Lower leg skin (tissue), 4 donors: Measurements from ENCODE around the gene CAPZA1. TPM values are rescaled to one million over a fixed set of nuclear protein-coding genes. Genes with fewer than 3 reads are reported as not detected.

ENCODE experiments used
- DNase-seq, 2 donors: peaks; one replicate each; pipeline ENCODE4 v3.0.0-alpha.2; 2019; ENCODE audit warnings: low spot score in 2 of 2
- H3K4me3 ChIP-seq: fragments of 200-600 bp; sonication (generic); 2 replicates; pipeline ENCODE4 v1.5.1; 2017; ENCODE audit warnings: mild to moderate bottlenecking, low read depth; ENCODE audit not compliant: poor library complexity, severe bottlenecking
- POLR2A ChIP-seq, 2 donors: fragments of 450-650 bp; IDR thresholded peaks; one replicate each; pipeline ENCODE4 v1.6.1; 2016 to 2017; ENCODE audit warnings: antibody characterized with exemption in 2 of 2, mild to moderate bottlenecking in 1 of 2, moderate library complexity in 1 of 2
- WGBS, 2 donors: methylation state at CpG; one replicate each; pipeline ENCODE4 v1.1.5; 2018; 5-methylcytosine and 5-hydroxymethylcytosine counted together
- intact Hi-C: fragments of 100-400 bp; cut with DNase I; formaldehyde crosslinking; loops from one replicate; pipeline ENCODE4 v1.15.0; 2023; ENCODE audit warnings: low total_unique reads
- total RNA-seq, 4 donors: library from RNA; depleted of rRNA; stranded (reverse); fragments of >200 nt; gene quantifications; one replicate each; pipeline ENCODE4 v1.1.0, GENCODE V29; 2016
- TF ChIP-seq, protein P1 (sequence below), 3 donors: fragments of 450-650 bp; IDR thresholded peaks; one replicate each; pipeline ENCODE4 v1.5.1; 2016; ENCODE audit warnings: antibody characterized with exemption in 3 of 3, mild to moderate bottlenecking in 3 of 3, moderate library complexity in 2 of 3

CAPZA1 gene
- total RNA-seq, 4 donors from 2014 or later = 110 to 170 (median 144) TPM

DNA sequence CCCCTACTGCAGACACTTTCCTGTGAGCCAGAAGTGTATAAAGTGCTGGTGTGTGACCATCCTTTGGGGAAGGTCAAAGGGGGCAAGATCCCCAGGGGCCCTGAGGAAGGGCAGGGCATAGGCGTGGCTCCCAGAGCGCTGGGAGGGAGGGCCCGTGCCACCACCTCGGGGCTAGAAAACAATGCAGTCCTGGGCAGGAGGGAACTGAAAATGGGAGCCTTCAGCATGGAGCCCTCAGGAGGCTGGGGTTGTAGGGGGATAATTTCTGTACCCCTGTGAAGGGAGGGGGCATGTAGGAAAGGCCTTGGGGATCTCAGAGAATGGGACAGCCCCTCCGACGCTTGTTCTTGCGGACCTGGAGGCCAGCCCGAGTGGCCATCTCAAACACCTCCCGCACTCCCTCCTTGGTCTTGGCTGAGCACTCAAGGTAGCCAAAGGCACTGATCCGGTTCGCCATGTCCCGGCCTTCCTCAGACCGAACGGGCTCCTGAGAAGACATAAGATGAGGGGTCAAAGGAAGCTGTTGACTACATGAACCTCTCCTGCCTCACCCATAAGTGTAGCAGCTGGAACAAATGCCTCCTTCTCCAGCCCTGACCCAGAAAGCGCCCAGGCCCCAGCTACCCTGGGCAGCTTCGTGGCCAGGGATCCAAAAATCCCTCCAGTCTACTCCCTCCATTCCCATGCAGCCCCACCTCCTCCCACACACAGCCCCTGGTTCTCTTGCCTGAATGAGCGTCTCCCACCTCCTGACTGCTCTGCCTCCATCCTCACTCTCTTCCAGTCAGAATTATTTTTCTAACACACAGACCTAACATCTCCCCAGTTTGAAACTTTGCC is 81.8 kb downstream of the CAPZA1 start:
- H3K4me3 ChIP-seq = no peak overlapping the region
- intact Hi-C loops = loop anchor here (10.0 kb wide), 1 partner anchor 197 kb away; the partner anchor contains the start of gene WNT2B
- DNase-seq = no peak
- TF ChIP-seq, protein P1, sequence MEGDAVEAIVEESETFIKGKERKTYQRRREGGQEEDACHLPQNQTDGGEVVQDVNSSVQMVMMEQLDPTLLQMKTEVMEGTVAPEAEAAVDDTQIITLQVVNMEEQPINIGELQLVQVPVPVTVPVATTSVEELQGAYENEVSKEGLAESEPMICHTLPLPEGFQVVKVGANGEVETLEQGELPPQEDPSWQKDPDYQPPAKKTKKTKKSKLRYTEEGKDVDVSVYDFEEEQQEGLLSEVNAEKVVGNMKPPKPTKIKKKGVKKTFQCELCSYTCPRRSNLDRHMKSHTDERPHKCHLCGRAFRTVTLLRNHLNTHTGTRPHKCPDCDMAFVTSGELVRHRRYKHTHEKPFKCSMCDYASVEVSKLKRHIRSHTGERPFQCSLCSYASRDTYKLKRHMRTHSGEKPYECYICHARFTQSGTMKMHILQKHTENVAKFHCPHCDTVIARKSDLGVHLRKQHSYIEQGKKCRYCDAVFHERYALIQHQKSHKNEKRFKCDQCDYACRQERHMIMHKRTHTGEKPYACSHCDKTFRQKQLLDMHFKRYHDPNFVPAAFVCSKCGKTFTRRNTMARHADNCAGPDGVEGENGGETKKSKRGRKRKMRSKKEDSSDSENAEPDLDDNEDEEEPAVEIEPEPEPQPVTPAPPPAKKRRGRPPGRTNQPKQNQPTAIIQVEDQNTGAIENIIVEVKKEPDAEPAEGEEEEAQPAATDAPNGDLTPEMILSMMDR (IDR thresholded peaks at IDR 0.05) = no peak
- WGBS, 2 donors = 60 to 66% methylated on average over 17 of the region's 17 CpGs

DNA sequence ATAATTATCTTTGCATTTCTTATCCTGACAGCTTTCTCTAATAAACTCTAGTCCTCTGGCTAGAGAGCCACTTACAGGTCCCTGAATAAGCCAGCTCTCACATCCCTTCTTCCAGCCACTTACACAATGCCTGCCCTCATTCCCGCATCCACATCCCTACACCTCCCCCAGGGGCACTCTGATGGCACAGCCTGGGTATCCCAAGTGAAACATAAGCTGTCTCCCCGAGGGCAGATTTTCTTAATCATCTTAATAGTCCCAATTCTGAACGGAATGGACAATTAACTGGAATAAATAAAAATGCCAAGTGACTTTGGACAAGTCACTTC is 82.4 kb downstream of the CAPZA1 start:
- DNase-seq = no peak
- TF ChIP-seq POLR2A (IDR thresholded peaks at IDR 0.05) = no peak
- TF ChIP-seq, protein P1 (IDR thresholded peaks at IDR 0.05) = no peak
- 47 to 57% methylated on average over 3 of the region's 3 CpGs for WGBS, 2 donors
- intact Hi-C loops = loop anchor here (10.0 kb wide), 1 partner anchor 197 kb away; the partner anchor contains the start of gene WNT2B
- no peak overlapping the region for H3K4me3 ChIP-seq

DNA sequence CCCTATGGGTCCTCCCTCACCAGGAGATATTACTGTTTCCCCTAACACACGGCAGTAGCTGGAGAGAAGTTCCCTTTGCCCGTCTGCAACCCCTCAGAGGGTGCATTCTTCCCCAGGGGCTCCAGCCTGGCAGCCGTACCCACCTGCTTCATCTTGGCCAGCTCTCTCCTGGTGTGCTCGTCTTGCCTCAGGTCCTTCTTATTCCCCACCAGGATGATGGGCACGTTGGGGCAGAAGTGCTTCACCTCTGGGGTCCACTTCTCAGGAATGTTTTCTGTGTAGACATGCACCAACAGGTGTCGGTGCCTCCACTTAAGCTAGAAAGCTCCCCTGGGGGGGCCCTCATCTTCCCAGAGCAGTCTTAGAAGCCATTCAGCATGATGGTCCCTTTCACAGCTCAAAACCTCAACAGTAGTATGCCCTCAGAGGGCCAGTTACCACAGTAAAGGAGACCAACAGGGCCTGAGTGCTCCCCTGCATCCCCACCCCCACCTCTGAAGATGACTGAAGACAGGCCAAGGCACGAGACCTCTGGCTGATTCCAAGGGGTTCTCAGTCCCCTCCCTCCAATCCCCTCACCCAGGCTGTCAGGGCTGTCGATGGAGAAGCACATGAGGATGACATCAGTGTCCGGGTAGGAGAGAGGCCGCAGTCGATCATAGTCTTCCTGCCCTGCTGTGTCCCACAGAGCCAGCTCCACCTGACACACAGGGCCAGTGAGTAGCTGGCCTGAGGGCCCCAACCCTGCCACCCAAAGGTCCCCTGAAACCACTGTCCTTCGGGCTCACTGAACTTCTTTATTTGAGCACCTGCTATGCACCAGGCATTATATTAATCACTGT is 83.0 kb downstream of the CAPZA1 start:
- TF ChIP-seq, protein P1 (IDR thresholded peaks at IDR 0.05) = no peak
- TF ChIP-seq POLR2A (IDR thresholded peaks at IDR 0.05) = no peak
- no peak for DNase-seq
- WGBS, 2 donors = 63 to 68% methylated on average over 12 of the region's 12 CpGs
- intact Hi-C loops = loop anchor here (10.0 kb wide), 1 partner anchor 198 kb away; the partner anchor contains the start of gene WNT2B
- H3K4me3 ChIP-seq = no peak overlapping the region

DNA sequence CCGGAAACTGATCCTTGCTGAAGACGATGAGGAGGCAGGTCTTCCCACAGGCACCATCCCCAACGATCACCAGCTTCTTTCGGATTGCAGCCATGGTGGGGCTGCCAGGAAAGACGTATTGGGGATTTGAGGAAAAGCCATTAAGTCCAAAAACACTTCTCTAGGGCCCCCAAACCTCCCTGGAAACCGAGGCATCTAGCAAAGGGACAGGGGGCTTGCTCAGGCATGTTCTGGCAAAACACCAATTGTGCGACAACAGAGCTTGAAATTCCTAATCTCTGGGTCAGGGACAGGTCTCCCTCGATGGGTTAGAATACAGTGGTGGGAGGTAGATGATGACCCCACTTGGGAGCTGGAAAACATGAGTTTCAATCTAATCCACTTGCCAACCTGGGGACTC is 84.1 kb downstream of the CAPZA1 start:
- WGBS, 2 donors = 73 to 79% methylated on average over 8 of the region's 8 CpGs
- TF ChIP-seq, protein P1 (IDR thresholded peaks at IDR 0.05) = no peak
- no peak for TF ChIP-seq POLR2A (IDR thresholded peaks at IDR 0.05)
- intact Hi-C loops = loop anchor here (10.0 kb wide), 1 partner anchor 199 kb away; the partner anchor contains the start of gene WNT2B
- DNase-seq = no peak
- no peak overlapping the region for H3K4me3 ChIP-seq

DNA sequence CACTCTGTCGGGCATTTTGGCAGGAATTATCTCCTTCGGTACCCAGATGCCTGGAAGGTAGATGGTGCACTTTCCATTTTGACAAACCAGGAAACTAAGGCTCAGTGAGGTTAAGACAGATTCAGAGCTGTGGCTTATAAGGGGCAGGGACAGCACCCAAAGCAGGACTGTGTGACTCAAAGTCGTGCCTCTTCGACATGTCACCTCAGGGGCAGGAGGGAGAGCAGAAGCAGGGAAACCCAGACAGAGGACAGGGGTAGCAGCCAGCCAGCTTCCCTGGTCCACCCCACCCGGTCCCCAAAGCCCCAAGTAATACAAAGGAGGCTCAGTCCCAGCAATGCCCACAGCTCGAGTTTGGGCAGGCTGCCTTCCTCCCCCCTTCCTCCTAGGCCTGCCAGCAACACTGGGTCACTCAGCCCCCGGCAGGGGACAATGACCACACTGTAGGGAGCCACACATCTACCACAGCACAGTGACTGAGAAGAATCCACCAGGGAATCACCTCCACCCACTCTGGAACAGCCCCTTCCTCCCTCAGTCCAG is 84.8 kb downstream of the CAPZA1 start:
- WGBS, 2 donors = 17 to 18% methylated on average over 7 of the region's 7 CpGs
- no peak for DNase-seq
- intact Hi-C loops = loop anchor here (10.0 kb wide), 1 partner anchor 200 kb away; the partner anchor contains the start of gene WNT2B
- TF ChIP-seq POLR2A (IDR thresholded peaks at IDR 0.05) = no peak
- TF ChIP-seq, protein P1 (IDR thresholded peaks at IDR 0.05) = no peak
- H3K4me3 ChIP-seq = no peak overlapping the region
